A673 (cell line): Measurements from ENCODE around the gene CCDC148. TPM values are rescaled to one million over a fixed set of nuclear protein-coding genes. Genes with fewer than 3 reads are reported as not detected.

Experiments
- BruUV-seq: library from RNA; stranded (reverse); fragments of 400-500 nt; replicated peaks from 2 replicates; lab custom pipeline; 2021; lab: Mats Ljungman, UMichigan
- CTCF ChIA-PET: fragments of 300-600 bp; sonication (Branson Sonifier 250); formaldehyde crosslinking; loops from one replicate; lab custom pipeline; 2022; ENCODE audit warnings: antibody characterized with exemption; lab: Charles Lee
- POLR2A ChIA-PET: fragments of 300-600 bp; sonication (Branson Sonifier 250); formaldehyde crosslinking; loops from one replicate; lab custom pipeline; 2022; ENCODE audit warnings: antibody characterized with exemption; ENCODE audit not compliant: low non-redundant PET; lab: Charles Lee
- DNase-seq: peaks from one replicate; pipeline ENCODE4 v3.0.0-alpha.2; 2015; ENCODE audit warnings: low spot score
- H3K27ac ChIP-seq: fragments of 200-600 bp; sonication (generic); 2 replicates; pipeline ENCODE4 v1.5.1; 2016; ENCODE audit warnings: mixed run types, low read depth, mild to moderate bottlenecking, mixed read lengths, antibody characterized with exemption, low read length; ENCODE audit not compliant: poor library complexity, severe bottlenecking
- H3K27me3 ChIP-seq: fragments of 200-600 bp; sonication (generic); replicated peaks from 2 replicates; pipeline ENCODE4 v1.6.1; 2017; ENCODE audit warnings: mixed run types, low read depth, mild to moderate bottlenecking, mixed read lengths, antibody characterized with exemption, low read length; ENCODE audit not compliant: insufficient read depth, poor library complexity
- H3K36me3 ChIP-seq: fragments of 200-600 bp; sonication (generic); 2 replicates; pipeline ENCODE4 v1.6.1; 2016; ENCODE audit warnings: mixed run types, mild to moderate bottlenecking, mixed read lengths, antibody characterized with exemption, low read length; ENCODE audit not compliant: insufficient read depth, poor library complexity, severe bottlenecking
- H3K4me1 ChIP-seq: fragments of 200-600 bp; sonication (generic); 2 replicates; pipeline ENCODE4 v1.6.1; 2017; ENCODE audit warnings: mixed run types, mild to moderate bottlenecking, mixed read lengths, antibody characterized with exemption, low read length; ENCODE audit not compliant: insufficient read depth, poor library complexity, severe bottlenecking
- H3K4me3 ChIP-seq: fragments of 200-600 bp; sonication (generic); 2 replicates; pipeline ENCODE4 v1.5.1; 2016; ENCODE audit warnings: low read depth, mixed run types, mild to moderate bottlenecking, mixed read lengths, low read length; ENCODE audit not compliant: poor library complexity, severe bottlenecking
- H3K9me3 ChIP-seq: fragments of 200-600 bp; sonication (generic); 2 replicates; pipeline ENCODE4 v1.6.1; 2016; ENCODE audit warnings: mixed run types, low read depth, mild to moderate bottlenecking, mixed read lengths, antibody characterized with exemption, low read length; ENCODE audit not compliant: poor library complexity, severe bottlenecking
- EZH2 ChIP-seq: fragments of 200-600 bp; sonication (generic); IDR thresholded peaks from 2 replicates; pipeline ENCODE4 v1.6.1; 2017; ENCODE audit warnings: borderline replicate concordance, low read depth, mild to moderate bottlenecking, mixed read lengths, antibody characterized with exemption, low read length; ENCODE audit not compliant: poor library complexity, severe bottlenecking
- intact Hi-C: fragments of 100-400 bp; cut with micrococcal nuclease; formaldehyde crosslinking; loops from one replicate; pipeline ENCODE4 v1.10.0; 2022; ENCODE audit not compliant: unreplicated experiment
- total RNA-seq: library from RNA; stranded (reverse); gene quantifications from 2 replicates; pipeline ENCODE4 v1.2.3, GENCODE V29; 2021
- TF ChIP-seq, protein P1 (sequence below): fragments of 300-800, 200-600 bp; sonication (generic); conservative IDR thresholded peaks from 2 replicates; pipeline ENCODE4 v1.5.1; 2017; ENCODE audit warnings: low read depth, mild to moderate bottlenecking, antibody characterized with exemption, low read length, moderate library complexity, mixed read lengths

Gene CCDC148
- total RNA-seq, 1 experiment from 2014 or later = 0.90 TPM

DNA sequence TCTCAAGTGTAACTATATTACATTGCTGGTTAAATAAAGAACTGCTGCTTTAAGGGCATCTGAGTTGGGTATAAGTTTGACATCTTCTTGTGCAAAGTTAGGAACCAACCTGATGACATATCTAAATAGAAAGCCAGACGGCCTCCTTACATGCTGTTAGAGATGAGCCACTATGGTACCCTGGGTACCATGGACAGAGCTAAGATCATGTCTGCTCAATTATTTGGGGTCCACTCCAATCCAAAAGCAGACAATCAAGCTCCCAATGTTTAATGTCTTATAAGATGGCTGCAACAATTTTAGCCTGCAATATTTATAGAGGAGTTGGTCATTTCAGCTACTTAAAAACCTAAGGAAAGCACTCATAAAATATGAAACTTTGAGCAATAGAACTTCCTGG lies 268.6 kb downstream of the CCDC148 start:
- Histone ChIP-seq H3K4me1 (peaks cover 31% of the 10 kb centered on the region), H3K27me3 (no peaks in the 10 kb centered on the region), H3K36me3 (no peaks in the 10 kb centered on the region), H3K27ac (no peak overlapping the region), H3K9me3 (no peaks in the 10 kb centered on the region), H3K4me3 (no peak overlapping the region)
- TF ChIP-seq EZH2 = no peak
- TF ChIP-seq, protein P1, sequence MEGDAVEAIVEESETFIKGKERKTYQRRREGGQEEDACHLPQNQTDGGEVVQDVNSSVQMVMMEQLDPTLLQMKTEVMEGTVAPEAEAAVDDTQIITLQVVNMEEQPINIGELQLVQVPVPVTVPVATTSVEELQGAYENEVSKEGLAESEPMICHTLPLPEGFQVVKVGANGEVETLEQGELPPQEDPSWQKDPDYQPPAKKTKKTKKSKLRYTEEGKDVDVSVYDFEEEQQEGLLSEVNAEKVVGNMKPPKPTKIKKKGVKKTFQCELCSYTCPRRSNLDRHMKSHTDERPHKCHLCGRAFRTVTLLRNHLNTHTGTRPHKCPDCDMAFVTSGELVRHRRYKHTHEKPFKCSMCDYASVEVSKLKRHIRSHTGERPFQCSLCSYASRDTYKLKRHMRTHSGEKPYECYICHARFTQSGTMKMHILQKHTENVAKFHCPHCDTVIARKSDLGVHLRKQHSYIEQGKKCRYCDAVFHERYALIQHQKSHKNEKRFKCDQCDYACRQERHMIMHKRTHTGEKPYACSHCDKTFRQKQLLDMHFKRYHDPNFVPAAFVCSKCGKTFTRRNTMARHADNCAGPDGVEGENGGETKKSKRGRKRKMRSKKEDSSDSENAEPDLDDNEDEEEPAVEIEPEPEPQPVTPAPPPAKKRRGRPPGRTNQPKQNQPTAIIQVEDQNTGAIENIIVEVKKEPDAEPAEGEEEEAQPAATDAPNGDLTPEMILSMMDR = no peak
- intact Hi-C loops = no loop called here
- POLR2A ChIA-PET = no interaction called here
- DNase-seq = no peak
- BruUV-seq = no TSS peak
- CTCF ChIA-PET = no interaction called here

DNA sequence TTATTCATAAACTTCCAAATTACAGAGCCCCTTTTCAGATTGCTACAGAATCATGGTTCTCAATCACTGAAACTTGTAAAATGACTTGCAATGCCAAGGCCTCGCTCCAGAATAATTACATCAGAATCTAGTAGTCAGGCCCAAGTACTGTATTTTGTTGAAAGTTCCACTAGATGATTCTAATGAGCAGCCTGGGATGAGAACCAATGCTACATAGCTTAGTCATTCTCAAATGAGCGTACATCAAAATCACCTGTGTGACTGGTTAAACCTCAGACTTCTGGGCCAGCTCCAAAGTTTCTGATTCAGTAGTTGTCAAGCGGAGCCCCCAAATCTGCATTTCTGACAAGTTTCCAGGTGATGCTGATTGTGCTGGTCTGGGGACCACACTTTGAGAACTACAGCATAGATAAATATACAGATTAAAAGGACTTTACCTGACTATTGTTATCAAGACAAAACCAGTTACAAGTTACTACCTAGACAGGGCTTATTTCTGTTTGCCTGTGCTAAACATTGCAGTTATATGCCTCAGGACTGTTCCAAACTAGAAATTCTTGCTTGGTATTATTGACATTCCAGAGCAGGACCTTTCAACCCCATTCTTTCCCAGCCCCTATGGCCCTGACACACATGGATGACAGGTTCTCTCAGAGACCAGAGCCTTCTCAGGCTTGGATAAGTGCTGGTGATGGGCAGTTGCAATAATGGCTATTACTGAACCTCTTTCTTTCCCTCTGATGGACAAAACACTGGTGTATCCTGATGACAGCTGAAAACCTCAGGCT lies 271.8 kb downstream of the CCDC148 start:
- H3K27me3 ChIP-seq = no peaks in the 10 kb centered on the region
- TF ChIP-seq EZH2 = no peak
- TF ChIP-seq, protein P1 = no peak
- intact Hi-C loops = no loop called here
- no peak overlapping the region for H3K27ac ChIP-seq
- no peaks in the 10 kb centered on the region for H3K9me3 ChIP-seq
- no peaks in the 10 kb centered on the region for H3K36me3 ChIP-seq
- POLR2A ChIA-PET = no interaction called here
- CTCF ChIA-PET = no interaction called here
- peaks cover 9% of the 10 kb centered on the region for H3K4me1 ChIP-seq
- H3K4me3 ChIP-seq = no peak overlapping the region
- DNase-seq = no peak
- BruUV-seq = no TSS peak

DNA sequence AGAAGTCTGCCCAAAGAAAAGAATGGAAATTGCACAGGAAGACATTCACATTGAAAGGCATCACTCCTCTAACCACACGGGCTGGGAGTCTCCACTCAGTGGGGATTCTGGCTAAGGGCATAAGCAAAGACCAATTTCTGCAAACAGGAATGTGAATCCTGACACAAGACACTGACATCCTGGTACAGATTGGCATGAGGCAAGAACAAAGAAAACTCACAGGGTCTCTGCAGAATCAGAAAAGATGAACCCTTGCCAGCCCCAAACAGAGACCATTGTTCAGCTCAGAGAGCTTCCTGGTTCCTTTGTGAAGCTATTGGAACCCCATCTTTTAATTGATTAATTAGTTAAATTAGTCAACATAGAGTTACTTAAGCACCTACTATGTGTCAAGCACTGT lies 272.6 kb downstream of the CCDC148 start:
- no peaks in the 10 kb centered on the region for H3K36me3 ChIP-seq
- H3K27me3 ChIP-seq = no peaks in the 10 kb centered on the region
- POLR2A ChIA-PET = no interaction called here
- H3K4me1 ChIP-seq = peaks cover 5% of the 10 kb centered on the region
- CTCF ChIA-PET = no interaction called here
- TF ChIP-seq EZH2 = no peak
- TF ChIP-seq, protein P1 = no peak
- H3K4me3 ChIP-seq = no peak overlapping the region
- no peaks in the 10 kb centered on the region for H3K9me3 ChIP-seq
- no peak overlapping the region for H3K27ac ChIP-seq
- no TSS peak for BruUV-seq
- peak; percentile 9 for DNase-seq
- intact Hi-C loops = no loop called here
